ENCODE measurements around the gene BARX2.

DNA sequence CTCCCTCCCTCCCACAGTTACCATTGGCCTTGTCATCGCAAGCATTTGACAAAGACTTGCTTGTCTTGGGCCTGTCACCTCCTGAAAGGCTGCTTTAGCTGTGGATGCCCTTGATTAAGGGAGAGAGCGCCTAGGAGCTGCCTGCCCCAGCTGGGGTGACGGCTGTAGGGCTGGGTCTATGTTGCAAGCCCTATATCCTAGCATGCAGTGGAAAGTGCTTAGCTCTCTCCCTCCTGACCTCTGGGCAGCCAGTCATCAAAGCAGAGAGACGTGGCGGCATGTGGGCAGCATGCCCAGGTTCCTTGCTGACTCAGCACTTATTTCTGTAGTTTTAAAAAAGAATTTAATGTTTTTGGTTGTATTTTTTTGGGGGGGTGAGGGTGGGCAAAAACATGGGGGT, 75.9 kb downstream of the BARX2 start:
- TF ChIP-seq, protein P1, sequence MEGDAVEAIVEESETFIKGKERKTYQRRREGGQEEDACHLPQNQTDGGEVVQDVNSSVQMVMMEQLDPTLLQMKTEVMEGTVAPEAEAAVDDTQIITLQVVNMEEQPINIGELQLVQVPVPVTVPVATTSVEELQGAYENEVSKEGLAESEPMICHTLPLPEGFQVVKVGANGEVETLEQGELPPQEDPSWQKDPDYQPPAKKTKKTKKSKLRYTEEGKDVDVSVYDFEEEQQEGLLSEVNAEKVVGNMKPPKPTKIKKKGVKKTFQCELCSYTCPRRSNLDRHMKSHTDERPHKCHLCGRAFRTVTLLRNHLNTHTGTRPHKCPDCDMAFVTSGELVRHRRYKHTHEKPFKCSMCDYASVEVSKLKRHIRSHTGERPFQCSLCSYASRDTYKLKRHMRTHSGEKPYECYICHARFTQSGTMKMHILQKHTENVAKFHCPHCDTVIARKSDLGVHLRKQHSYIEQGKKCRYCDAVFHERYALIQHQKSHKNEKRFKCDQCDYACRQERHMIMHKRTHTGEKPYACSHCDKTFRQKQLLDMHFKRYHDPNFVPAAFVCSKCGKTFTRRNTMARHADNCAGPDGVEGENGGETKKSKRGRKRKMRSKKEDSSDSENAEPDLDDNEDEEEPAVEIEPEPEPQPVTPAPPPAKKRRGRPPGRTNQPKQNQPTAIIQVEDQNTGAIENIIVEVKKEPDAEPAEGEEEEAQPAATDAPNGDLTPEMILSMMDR (IDR thresholded peaks at IDR 0.05), result no peak
- TF ChIP-seq POLR2A (IDR thresholded peaks at IDR 0.05), result no peak

Data from heart left ventricle (tissue), 13 donors.